ENCODE measurements around the gene GLRB. TPM values are rescaled to one million over a fixed set of nuclear protein-coding genes. Genes with fewer than 3 reads are reported as not detected.

GLRB gene
- total RNA-seq, 2 donors from 2014 or later, result not detected

- Mint-ChIP-seq H3K36me3 (ENCODE audit: low read depth) (no peaks in the 10 kb centered on the region), H3K4me1 (no peaks in the 10 kb centered on the region), H3K4me3 (no peak overlapping the region), H3K9me3 (peaks cover 5% of the 10 kb centered on the region), H3K27ac (no peak overlapping the region), H3K27me3 (no peaks in the 10 kb centered on the region)
- ATAC-seq (replicated peaks), result no peak
Measured at GRCh38 chr4:157095716-157096115, 19.8 kb downstream of the GLRB start.

- Mint-ChIP-seq H3K4me3 (no peak overlapping the region), H3K4me1 (no peaks in the 10 kb centered on the region), H3K36me3 (ENCODE audit: low read depth) (no peaks in the 10 kb centered on the region), H3K27ac (no peak overlapping the region), H3K27me3 (no peaks in the 10 kb centered on the region), H3K9me3 (peaks cover 5% of the 10 kb centered on the region)
- ATAC-seq (replicated peaks), result no peak
Measured at GRCh38 chr4:157096439-157096838, 20.5 kb downstream of the GLRB start.

- Mint-ChIP-seq H3K4me1 (no peaks in the 10 kb centered on the region), H3K36me3 (ENCODE audit: low read depth) (no peaks in the 10 kb centered on the region), H3K4me3 (no peak overlapping the region), H3K27me3 (no peaks in the 10 kb centered on the region), H3K27ac (no peak overlapping the region), H3K9me3 (peaks cover 5% of the 10 kb centered on the region)
- ATAC-seq (replicated peaks), result no peak
Measured at GRCh38 chr4:157099506-157099905, 23.6 kb downstream of the GLRB start.

GRCh38 chr4:157104541-157104940, 28.6 kb downstream of the GLRB start:
- no peaks in the 10 kb centered on the region for H3K36me3 Mint-ChIP-seq (ENCODE audit: low read depth)
- H3K27me3 Mint-ChIP-seq, result no peaks in the 10 kb centered on the region
- no peaks in the 10 kb centered on the region for H3K4me1 Mint-ChIP-seq
- H3K27ac Mint-ChIP-seq, result no peak overlapping the region
- H3K9me3 Mint-ChIP-seq, result peaks cover 4% of the 10 kb centered on the region
- no peak for ATAC-seq (replicated peaks)
- H3K4me3 Mint-ChIP-seq, result no peak overlapping the region

GRCh38 chr4:157114671-157115070, 38.7 kb downstream of the GLRB start:
- ATAC-seq (replicated peaks), result no peak
- Mint-ChIP-seq H3K36me3 (ENCODE audit: low read depth) (no peaks in the 10 kb centered on the region), H3K27me3 (no peaks in the 10 kb centered on the region), H3K27ac (no peak overlapping the region), H3K9me3 (no peaks in the 10 kb centered on the region), H3K4me3 (no peak overlapping the region), H3K4me1 (no peaks in the 10 kb centered on the region)

- H3K4me3 Mint-ChIP-seq, result no peak overlapping the region
- H3K27ac Mint-ChIP-seq, result no peak overlapping the region
- H3K36me3 Mint-ChIP-seq (ENCODE audit: low read depth), result no peaks in the 10 kb centered on the region
- ATAC-seq (replicated peaks), result no peak
- no peaks in the 10 kb centered on the region for H3K4me1 Mint-ChIP-seq
- no peaks in the 10 kb centered on the region for H3K9me3 Mint-ChIP-seq
- H3K27me3 Mint-ChIP-seq, result no peaks in the 10 kb centered on the region
Measured at GRCh38 chr4:157115613-157116335, 39.8 kb downstream of the GLRB start.

GRCh38 chr4:157121401-157121800, 45.5 kb downstream of the GLRB start:
- ATAC-seq (replicated peaks), result no peak
- Mint-ChIP-seq H3K4me1 (no peaks in the 10 kb centered on the region), H3K27me3 (no peaks in the 10 kb centered on the region), H3K27ac (no peak overlapping the region), H3K36me3 (ENCODE audit: low read depth) (no peaks in the 10 kb centered on the region), H3K4me3 (no peak overlapping the region), H3K9me3 (peaks cover 3% of the 10 kb centered on the region)

- H3K4me3 Mint-ChIP-seq, result no peak overlapping the region
- ATAC-seq (replicated peaks), result no peak
- no peaks in the 10 kb centered on the region for H3K36me3 Mint-ChIP-seq (ENCODE audit: low read depth)
- H3K27me3 Mint-ChIP-seq, result no peaks in the 10 kb centered on the region
- no peaks in the 10 kb centered on the region for H3K4me1 Mint-ChIP-seq
- peaks cover 7% of the 10 kb centered on the region for H3K9me3 Mint-ChIP-seq
- H3K27ac Mint-ChIP-seq, result no peak overlapping the region
Measured at GRCh38 chr4:157127571-157127970, 51.6 kb downstream of the GLRB start.

GRCh38 chr4:157128395-157128794, 52.4 kb downstream of the GLRB start:
- H3K27ac Mint-ChIP-seq, result no peak overlapping the region

GRCh38 chr4:157141976-157142375, 66.0 kb downstream of the GLRB start:
- no peak overlapping the region for H3K4me3 Mint-ChIP-seq
- H3K9me3 Mint-ChIP-seq, result peaks cover 7% of the 10 kb centered on the region
- no peaks in the 10 kb centered on the region for H3K36me3 Mint-ChIP-seq (ENCODE audit: low read depth)
- no peaks in the 10 kb centered on the region for H3K4me1 Mint-ChIP-seq
- no peak overlapping the region for H3K27ac Mint-ChIP-seq
- H3K27me3 Mint-ChIP-seq, result no peaks in the 10 kb centered on the region
- ATAC-seq (replicated peaks), result no peak

More at GRCh38 chr4:157128395-157128794, 52.4 kb downstream of the GLRB start:
- H3K27me3 Mint-ChIP-seq, result no peaks in the 10 kb centered on the region
- H3K36me3 Mint-ChIP-seq (ENCODE audit: low read depth), result no peaks in the 10 kb centered on the region
- ATAC-seq (replicated peaks), result no peak
- peaks cover 7% of the 10 kb centered on the region for H3K9me3 Mint-ChIP-seq
- H3K4me3 Mint-ChIP-seq, result no peak overlapping the region
- H3K4me1 Mint-ChIP-seq, result no peaks in the 10 kb centered on the region

- no peaks in the 10 kb centered on the region for H3K4me1 Mint-ChIP-seq
- H3K27ac Mint-ChIP-seq, result no peak overlapping the region
- H3K36me3 Mint-ChIP-seq (ENCODE audit: low read depth), result no peaks in the 10 kb centered on the region
- no peak overlapping the region for H3K4me3 Mint-ChIP-seq
- peaks cover 11% of the 10 kb centered on the region for H3K9me3 Mint-ChIP-seq
- ATAC-seq (replicated peaks), result no peak
- H3K27me3 Mint-ChIP-seq, result no peaks in the 10 kb centered on the region
Measured at GRCh38 chr4:157143369-157143768, 67.4 kb downstream of the GLRB start.

- no peak for ATAC-seq (replicated peaks)
- peaks cover 15% of the 10 kb centered on the region for H3K9me3 Mint-ChIP-seq
- no peak overlapping the region for H3K4me3 Mint-ChIP-seq
- no peak overlapping the region for H3K27ac Mint-ChIP-seq
- H3K27me3 Mint-ChIP-seq, result no peaks in the 10 kb centered on the region
- H3K36me3 Mint-ChIP-seq (ENCODE audit: low read depth), result no peaks in the 10 kb centered on the region
- no peaks in the 10 kb centered on the region for H3K4me1 Mint-ChIP-seq
Measured at GRCh38 chr4:157151711-157152110, 75.8 kb downstream of the GLRB start.

- H3K27ac Mint-ChIP-seq, result no peak overlapping the region
- H3K9me3 Mint-ChIP-seq, result peaks cover 10% of the 10 kb centered on the region
Measured at GRCh38 chr4:157165935-157166610, 90.1 kb downstream of the GLRB start.

GRCh38 chr4:157170321-157170720, 94.4 kb downstream of the GLRB start:
- no peak for ATAC-seq (replicated peaks)
- no peak overlapping the region for H3K4me3 Mint-ChIP-seq
- H3K36me3 Mint-ChIP-seq (ENCODE audit: low read depth), result no peaks in the 10 kb centered on the region
- H3K27me3 Mint-ChIP-seq, result no peaks in the 10 kb centered on the region
- no peaks in the 10 kb centered on the region for H3K4me1 Mint-ChIP-seq
- H3K9me3 Mint-ChIP-seq, result no peaks in the 10 kb centered on the region
- no peak overlapping the region for H3K27ac Mint-ChIP-seq

More at GRCh38 chr4:157165935-157166610, 90.1 kb downstream of the GLRB start:
- Mint-ChIP-seq H3K36me3 (ENCODE audit: low read depth) (no peaks in the 10 kb centered on the region), H3K4me1 (no peaks in the 10 kb centered on the region), H3K4me3 (no peak overlapping the region), H3K27me3 (no peaks in the 10 kb centered on the region)
- no peak for ATAC-seq (replicated peaks)

- H3K9me3 Mint-ChIP-seq, result no peaks in the 10 kb centered on the region
- no peaks in the 10 kb centered on the region for H3K36me3 Mint-ChIP-seq (ENCODE audit: low read depth)
- no peak overlapping the region for H3K27ac Mint-ChIP-seq
- H3K4me3 Mint-ChIP-seq, result no peak overlapping the region
- ATAC-seq (replicated peaks), result no peak
- H3K4me1 Mint-ChIP-seq, result no peaks in the 10 kb centered on the region
- no peaks in the 10 kb centered on the region for H3K27me3 Mint-ChIP-seq
Measured at GRCh38 chr4:157172011-157172410, 96.1 kb downstream of the GLRB start.
